Brain microvascular endothelial cell (primary cell): ENCODE results near the gene IRS1.
"Not testable (repeated sequence)": the region's sequence is repeated elsewhere in the genome, so short reads cannot be mapped to it uniquely, and the experiment has no call there.

Experiments used
- DNase-seq: peaks from one replicate; pipeline ENCODE4 v3.0.0-alpha.2; 2020
- H3K27ac ChIP-seq: fragments of 250-450 bp; sonication (Bioruptor Pico); 2 replicates; pipeline ENCODE4 v1.5.1; 2020; ENCODE audit warnings: mild to moderate bottlenecking, moderate library complexity
- H3K27me3 ChIP-seq: fragments of 250-450 bp; sonication (Bioruptor Pico); replicated peaks from 2 replicates; pipeline ENCODE4 v1.5.1; 2020; ENCODE audit warnings: mild to moderate bottlenecking
- H3K36me3 ChIP-seq: fragments of 250-450 bp; sonication (Bioruptor Pico); replicated peaks from 2 replicates; pipeline ENCODE4 v1.5.1; 2020; ENCODE audit warnings: mild to moderate bottlenecking
- H3K4me3 ChIP-seq: 2 replicates; pipeline ENCODE4 v1.5.1; 2011; ENCODE audit warnings: low read depth, mild to moderate bottlenecking, control low read depth, low read length, moderate library complexity
- CTCF ChIP-seq: IDR thresholded peaks from 2 replicates; pipeline ENCODE4 v1.5.1; 2011; ENCODE audit warnings: low read depth, mild to moderate bottlenecking, moderate library complexity, low read length, control low read depth, inconsistent platforms; ENCODE audit errors: missing control alignments
- in situ Hi-C: cut with HindIII; loops from 2 replicates; pipeline ENCODE4 v1.10.0; 2017; ENCODE audit warnings: low sequenced_read_pairs, low pct_ligation_motif_present

The IRS1 gene

GRCh38 chr2:226835796-226836547 is 36.4 kb upstream of the IRS1 start, which contains the start of gene RHBDD1:
TSS of gene RHBDD1 (plus strand) at chr2:226836054. CDS start at chr2:226864694, 28,640 bp downstream.
- H3K27me3 ChIP-seq, result no peaks in the 10 kb centered on the region
- no peaks in the 10 kb centered on the region for H3K36me3 ChIP-seq
- peak within 1 kb of the TSS; percentile 96 for H3K27ac ChIP-seq
- no peak for TF ChIP-seq CTCF
- peak within 1 kb of the TSS; percentile 68 for H3K4me3 ChIP-seq
- in situ Hi-C loops, result no loop called here
- DNase-seq, result peak; percentile 92

GRCh38 chr2:226835420-226835795 is 35.8 kb upstream of the IRS1 start:
- peak; percentile 2 for TF ChIP-seq CTCF
- peak overlapping the region; percentile 68 for H3K4me3 ChIP-seq
- DNase-seq, result no peak
- H3K27ac ChIP-seq, result peak overlapping the region; percentile 96
- in situ Hi-C loops, result no loop called here
- H3K36me3 ChIP-seq, result no peaks in the 10 kb centered on the region
- H3K27me3 ChIP-seq, result no peaks in the 10 kb centered on the region

- H3K27ac ChIP-seq, H3K36me3 ChIP-seq, H3K27me3 ChIP-seq, DNase-seq, in situ Hi-C loops: not testable (repeated sequence)
- peak overlapping the region; percentile 68 for H3K4me3 ChIP-seq
Measured at GRCh38 chr2:226834880-226835279, 35.3 kb upstream of the IRS1 start.

GRCh38 chr2:226832061-226832460 is 32.4 kb upstream of the IRS1 start:
- no peak for DNase-seq
- no peaks in the 10 kb centered on the region for H3K36me3 ChIP-seq
- H3K4me3 ChIP-seq, result no peak overlapping the region
- H3K27me3 ChIP-seq, result no peaks in the 10 kb centered on the region
- no peak for TF ChIP-seq CTCF
- no peak overlapping the region for H3K27ac ChIP-seq
- in situ Hi-C loops, result no loop called here

- in situ Hi-C loops, result no loop called here
- H3K27me3 ChIP-seq, result no peaks in the 10 kb centered on the region
- no peak for TF ChIP-seq CTCF
Measured at GRCh38 chr2:226831266-226831665, 31.6 kb upstream of the IRS1 start.

GRCh38 chr2:226829721-226830631 is 30.4 kb upstream of the IRS1 start:
- H3K27ac ChIP-seq, result no peak overlapping the region
- H3K36me3 ChIP-seq, result no peaks in the 10 kb centered on the region
- no peak for TF ChIP-seq CTCF
- in situ Hi-C loops, result no loop called here
- no peaks in the 10 kb centered on the region for H3K27me3 ChIP-seq
- no peak for DNase-seq
- H3K4me3 ChIP-seq, result no peak overlapping the region

More at GRCh38 chr2:226831266-226831665, 31.6 kb upstream of the IRS1 start:
- no peak overlapping the region for H3K27ac ChIP-seq
- no peak for DNase-seq
- H3K36me3 ChIP-seq, result no peaks in the 10 kb centered on the region
- no peak overlapping the region for H3K4me3 ChIP-seq
